ENCODE measurements around the gene OTOGL.

DNA sequence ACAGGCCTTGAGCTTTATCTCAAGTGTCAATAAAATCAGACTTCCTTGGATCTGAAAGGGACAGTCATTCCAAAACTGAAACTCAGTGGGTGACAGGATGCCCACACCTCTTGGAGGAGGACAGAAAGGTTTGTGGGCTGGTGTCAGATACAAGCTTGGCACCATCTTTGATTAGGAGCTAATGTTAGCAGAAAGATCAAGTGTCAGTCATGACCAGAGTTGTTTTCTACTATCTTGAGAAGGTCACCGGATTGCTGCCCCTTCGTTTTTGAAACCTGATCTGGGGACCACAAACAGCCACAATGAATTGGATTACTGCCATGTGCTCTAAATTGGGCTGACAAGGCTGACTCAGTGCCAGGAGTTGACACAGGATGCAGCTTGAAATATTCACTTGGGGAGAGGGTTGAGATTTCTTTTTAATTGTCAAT, 88.3 kb downstream of the OTOGL start:
- TF ChIP-seq POLR2AphosphoS5 (IDR thresholded peaks at IDR 0.05; ENCODE audit: low read depth, low read length) (no peak; the same call in 1 of the 2 replicates), TAF1 (IDR thresholded peaks at IDR 0.05; ENCODE audit: borderline replicate concordance, insufficient read depth, low read length) (no peak)
